Activated CD4-positive, alpha-beta T cell treated with anti-CD3 and anti-CD28 coated beads, Interleukin-2, Interleukin-4, amounts not matched to agents 100 ng/mL and 50 ng/mL, durations not matched to agents 16 hours and 8 hours (primary cell): Measurements from ENCODE around the gene MRS2.

Source experiments
- DNase-seq: peaks from one replicate; pipeline ENCODE4 v3.0.0-alpha.2; 2020; ENCODE audit warnings: low spot score

Gene MRS2

DNA sequence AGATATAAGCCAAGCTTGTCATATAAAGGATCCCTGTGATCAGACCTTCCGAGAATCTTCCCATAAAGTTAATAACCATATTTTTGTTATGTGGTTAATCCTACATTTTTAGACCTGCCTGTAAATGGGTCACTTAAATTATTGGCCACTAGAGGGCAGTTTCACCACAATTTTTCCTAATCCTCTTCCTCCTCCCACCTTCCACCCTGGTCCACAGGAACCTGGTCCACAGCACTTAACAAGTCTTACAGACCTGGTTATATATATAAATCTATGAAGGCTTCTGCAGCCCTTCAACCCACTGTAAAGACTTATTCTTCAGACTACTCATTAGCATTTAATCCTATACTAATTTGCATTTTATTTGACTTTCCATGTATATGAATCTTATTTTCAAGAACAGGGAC lies 28.3 kb downstream of the MRS2 start:
- DNase-seq, result peak; percentile 45

DNA sequence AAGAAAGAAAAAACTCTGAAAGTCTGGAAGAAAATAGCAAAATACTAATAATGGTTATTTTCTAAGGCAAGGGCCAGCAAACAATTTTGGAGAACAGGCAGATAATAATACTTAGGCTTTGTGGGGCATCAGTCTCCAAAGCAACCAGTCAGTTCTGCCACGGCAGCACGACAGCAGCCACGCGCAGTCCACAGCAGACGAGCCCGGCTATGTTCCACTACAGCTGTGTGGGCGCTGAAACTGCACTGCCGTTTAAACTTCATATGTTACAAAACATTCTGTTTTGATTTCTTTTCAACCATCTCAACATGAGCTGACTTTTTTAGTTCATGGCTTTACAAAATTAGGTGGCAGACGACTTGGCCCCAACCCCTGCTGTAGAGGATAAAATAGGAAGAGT lies 29.9 kb downstream of the MRS2 start:
- no peak for DNase-seq

DNA sequence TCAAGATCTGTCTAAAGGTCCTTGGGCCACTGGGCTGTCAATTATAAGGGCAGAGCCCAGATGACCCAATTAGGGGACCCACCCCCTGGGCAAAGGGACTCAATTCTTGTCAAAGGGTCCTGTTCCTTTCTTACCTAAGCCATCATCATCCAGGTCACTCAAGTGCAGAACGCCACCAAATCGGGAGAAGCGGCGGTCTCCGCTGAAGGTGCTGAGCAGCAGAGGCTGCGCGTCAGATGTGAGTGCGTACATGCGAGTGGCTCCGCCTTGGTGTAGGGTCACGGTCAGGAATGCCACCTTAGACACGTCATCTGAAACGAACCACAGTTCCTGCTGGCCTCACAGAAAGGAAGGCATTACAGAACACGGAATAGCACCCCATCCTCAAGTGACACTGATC lies 34.2 kb downstream of the MRS2 start:
- no peak for DNase-seq

DNA sequence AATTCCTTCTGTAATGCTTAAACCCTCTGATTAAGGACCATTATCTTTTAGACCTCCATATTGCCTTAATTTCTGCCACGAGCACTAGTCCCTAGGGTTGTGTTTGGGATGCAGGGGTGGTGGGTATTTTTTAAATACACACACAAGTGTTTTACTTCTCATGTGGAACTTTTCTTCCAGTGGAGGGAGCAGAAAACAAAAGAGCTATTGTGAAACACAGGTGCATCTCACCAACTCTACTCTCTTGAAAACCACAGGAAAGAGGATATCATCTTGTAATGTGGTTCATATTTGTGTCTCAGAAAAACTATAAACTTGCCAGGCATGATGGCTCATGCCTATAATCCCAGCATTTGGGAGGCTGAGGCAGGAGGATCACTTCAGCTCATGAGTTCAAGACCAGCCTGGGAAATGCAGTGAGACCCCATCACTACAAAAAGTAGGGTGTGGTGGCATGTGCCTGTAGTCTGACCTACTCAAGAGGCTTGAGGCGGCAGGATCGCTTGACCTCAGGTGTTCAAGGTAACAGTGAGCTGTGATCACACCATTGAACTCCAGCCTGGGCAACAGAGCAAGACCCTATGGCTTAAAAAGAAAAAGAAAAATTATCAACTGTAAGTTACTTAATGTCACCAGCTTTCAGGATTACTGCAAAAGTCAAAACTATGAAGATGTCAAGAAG lies 37.3 kb downstream of the MRS2 start:
- DNase-seq, result no peak

DNA sequence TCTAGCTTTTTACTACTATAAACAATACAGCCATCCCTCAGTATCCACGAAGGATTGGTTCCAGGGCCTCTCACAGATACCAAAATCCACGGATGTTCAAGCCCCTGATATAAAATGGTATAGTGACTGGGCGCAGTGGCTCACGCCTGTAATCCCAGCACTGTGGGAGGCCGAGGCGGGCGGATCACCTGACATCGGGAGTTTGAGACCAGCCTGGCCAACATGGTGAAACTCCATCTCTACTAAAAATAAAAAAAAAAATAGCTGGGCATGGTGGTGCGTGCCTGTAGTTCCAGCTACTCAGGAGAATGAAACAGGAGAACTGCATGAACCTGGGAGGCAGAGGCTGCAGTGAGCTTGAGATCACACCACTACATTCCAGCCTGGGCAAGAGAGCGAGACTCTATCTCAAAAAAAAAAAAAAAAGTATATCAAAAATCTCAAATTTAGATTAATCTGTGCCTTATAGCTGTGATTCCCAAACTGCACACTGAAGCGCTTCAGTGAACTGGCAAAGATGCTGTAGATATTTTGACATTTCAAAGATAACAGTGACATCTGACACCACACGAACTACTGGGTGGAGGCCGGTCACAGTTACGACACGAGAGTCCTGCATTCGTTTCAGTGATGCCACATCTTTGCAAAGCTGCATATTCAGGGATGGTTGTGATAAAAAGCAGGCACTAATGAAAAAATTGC lies 38.3 kb downstream of the MRS2 start:
- DNase-seq, result no peak

DNA sequence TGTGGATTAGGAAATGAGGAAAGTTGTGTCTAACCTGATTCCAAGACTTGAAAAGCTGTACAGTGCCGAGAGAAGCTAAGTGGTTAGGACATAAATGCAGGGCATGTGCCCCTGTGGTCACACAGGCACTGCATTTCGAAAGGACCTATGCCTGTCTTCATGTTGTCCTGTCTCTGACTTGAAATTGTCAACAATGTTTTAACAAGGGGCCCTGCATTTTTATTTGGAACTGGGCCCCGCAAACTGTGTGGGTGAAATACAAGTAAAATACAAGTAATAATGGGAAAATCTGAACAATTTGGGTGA lies 38.8 kb downstream of the MRS2 start:
- no peak for DNase-seq

DNA sequence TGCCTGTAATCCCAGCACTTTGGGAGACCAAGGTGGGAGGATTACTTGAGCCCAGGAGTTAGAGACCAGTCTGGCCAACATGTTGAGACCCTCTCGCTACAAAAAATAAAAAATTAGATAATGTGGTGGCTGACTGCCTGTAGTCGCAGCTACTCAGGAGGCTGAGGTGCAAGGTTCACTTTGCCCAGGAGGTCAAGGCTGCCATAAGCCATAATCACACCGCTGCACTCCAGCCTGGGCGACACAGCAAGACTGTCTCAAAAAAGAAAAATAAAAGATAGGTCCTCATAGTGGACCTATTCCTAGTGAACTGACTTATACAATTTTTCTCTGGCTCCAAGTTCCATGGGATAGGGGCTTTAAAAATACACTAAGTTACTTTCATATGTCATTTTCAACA lies 41.9 kb downstream of the MRS2 start:
- no peak for DNase-seq

DNA sequence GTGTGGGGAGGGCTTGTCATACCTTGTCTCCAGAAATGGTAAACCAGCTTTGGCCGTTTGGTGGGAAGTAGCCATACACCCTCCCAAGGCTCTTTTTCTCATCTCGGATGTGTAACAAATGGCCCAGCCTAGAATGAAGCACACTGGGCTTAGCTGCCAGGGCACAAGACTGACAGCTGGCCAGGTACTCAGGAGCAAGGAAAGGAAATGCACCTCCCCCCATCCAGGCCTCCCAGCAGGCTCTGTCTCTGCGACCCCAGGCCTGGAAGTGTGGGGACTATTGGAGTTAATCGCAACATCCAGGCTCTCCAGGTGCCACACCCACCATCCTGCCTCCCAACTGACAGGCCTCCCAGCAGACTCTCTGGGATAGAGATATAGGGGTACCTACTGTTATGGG lies 43.0 kb downstream of the MRS2 start:
- no peak for DNase-seq

DNA sequence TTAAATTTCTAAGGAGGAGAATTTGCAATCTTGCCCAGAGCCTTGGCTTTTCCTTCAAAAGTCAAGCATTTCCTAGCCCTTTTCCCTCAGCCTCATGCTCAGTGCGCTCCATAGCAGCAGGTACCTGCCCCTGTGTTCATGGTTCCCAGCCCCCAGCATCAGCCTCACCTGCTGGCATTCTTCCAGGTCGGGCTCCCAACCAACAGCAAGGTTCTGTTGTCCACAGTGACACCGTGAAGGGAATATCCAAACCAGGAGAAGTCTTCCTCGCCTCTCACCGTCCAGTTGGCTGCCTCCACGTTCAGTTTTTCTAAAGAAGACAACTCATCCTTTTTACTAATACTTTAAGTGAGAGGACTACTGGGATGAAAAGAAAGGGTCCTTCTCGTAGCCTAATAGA lies 43.9 kb downstream of the MRS2 start:
- no peak for DNase-seq

DNA sequence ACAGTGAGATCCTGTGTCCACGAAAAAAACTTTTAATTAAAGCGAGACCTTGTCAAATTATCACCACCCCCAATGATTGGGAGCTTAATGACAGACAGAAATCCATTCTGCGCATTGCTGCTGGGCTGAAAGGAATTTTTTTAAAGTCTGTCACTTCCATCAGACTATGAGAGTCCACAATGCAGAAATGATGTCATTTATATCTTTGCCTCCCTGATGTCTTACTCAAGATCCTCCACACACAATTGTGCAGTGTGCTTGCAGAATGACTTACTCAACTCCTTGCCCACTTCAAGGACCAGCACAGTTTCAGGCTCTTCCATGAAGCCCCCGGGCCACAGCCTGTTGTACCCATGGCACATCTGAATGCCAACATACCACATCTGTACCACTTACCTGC lies 45.7 kb downstream of the MRS2 start:
- no peak for DNase-seq

DNA sequence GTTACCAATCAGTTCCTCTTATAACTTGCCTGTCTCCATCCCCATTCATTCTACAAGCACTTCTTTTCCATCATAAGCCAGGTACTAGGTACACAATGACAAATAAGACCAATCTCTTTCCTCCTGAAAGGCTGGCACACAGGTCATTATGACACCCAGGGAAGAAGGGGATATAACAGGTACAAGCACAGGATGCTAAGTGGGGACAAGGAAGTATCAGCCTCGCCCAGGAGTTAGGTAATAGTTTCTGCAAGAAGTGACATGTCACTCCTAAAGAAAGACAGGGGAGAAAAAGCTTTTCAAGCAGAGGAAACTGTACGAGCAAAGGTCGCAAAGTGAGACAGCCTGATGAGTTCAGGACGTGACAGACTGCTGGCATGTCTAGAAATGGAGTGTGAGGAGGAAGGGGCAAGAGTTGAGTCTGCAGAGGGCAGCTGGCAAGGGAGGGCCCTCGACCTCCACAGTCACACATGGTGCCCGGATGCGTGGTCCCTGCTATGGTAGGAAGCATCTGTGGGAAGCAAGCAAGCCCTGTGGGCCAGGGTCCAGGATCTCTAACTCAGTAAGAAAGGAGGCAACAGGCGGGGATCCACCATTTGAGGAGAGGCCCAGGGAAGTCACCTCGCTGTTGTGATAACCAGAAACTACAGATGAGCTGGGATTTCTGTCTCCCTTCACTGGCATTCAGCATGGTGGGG lies 46.2 kb downstream of the MRS2 start:
- DNase-seq, result no peak

DNA sequence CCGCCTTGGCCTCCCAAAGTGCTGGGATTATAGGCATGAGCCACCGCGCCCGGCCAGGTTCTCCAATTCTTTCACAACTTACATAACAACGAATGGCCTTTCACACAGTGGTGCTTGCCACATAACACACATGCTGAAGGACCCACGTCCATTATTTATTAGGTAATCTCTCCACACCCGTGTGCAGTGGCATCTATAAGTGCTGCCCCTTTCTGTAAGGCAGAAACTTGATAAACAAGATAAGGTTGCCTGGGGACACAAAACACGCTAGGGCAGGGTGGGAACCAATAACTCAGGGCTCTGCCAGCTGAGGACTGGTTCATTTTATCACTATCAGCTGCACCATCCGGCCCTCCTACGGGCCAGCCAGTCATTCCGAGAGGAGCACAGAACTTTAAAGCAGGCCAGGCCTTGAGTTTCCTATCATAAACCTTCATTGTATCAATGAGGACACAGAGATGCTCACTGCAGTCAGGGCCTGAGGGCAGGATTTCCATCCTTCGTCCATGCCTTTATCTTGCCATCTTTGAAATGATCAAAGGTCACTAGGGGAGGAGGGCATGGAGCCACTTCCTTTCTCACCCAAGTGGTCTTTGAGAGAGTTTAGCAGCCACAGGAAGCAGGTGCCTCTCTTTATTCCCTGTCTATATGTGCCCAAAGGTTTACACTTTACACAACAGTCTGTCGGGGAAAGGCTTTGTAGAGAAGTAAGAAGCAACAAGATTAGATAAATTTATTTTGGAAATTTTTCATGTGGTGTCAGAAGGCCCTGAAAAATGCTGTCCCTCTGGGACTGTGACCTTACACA lies 49.0 kb downstream of the MRS2 start:
- no peak for DNase-seq

DNA sequence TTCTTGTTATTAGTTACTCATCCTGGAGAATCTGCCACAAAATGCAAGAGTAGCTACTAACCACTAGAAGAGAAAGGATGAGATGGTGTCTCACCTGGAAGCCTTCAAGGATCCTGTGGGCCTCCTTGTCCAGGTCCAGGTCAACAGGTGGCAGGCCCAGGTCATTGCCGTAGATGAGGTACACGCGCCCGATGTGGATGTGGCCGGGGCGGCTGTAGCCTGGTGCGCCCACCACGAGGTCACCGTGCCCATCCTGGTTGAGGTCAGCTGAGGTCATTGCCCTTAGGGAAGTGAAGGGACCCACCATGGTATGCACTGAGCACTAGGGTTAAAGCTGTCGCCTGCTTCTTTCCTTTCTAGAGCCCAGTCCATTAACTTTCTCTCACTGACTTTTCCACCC lies 51.2 kb downstream of the MRS2 start:
- DNase-seq, result no peak

DNA sequence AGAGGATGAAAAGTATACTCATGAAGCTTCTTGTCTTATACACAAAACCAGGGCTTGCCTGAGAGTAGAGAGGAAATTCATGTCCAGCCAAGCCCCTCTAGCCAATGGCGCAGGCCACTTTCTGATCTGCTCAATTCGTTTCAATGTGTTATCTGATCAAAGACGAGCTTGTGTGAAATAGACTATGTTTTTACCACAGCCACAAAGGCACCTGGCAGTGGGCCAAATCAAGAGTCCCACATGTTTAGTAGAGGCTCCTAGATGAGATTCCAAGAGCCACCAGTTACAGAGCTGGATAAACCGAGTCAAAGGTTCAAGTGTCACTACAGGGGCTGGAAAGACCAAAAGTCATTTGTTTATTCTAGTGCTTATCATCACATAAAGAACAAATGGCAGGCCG lies 51.7 kb downstream of the MRS2 start:
- no peak for DNase-seq

DNA sequence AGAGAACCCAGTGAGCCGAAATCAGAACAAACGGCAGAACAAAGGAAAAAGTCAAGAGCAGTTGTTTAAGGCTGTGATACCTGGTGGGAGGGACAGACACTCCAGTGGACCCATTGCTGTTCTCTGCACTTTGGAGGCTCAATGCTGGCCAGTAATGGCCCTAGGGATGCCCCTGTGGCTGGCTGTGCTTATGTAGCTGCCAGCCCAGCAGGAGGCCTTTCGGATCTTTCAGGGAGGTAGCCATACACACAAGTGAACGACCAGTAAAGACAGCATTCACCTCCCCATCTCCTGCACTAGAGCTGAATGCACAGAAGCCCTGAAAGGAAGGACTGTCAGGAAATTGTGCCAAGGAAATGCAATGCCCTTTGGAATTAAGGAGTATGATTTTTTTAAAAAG lies 52.3 kb downstream of the MRS2 start:
- DNase-seq, result no peak

DNA sequence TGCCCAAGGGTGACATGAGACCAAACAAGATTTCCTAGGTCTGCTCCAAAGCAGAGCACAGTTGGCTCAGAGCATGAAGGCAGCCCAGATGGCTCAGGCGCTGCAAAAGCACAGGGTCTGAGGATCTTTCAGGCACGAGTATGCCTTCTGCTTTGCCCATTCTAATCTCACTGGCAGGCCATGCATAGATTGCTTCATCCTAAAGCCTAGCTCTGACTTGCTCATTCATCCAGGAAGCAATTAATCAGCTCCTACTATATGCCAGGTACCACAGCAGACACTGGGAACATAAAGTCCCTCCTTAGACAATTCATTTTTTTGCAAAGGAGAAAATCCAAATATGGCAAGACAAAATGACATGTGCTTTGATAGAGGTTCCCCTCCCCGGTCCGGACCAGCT lies 55.4 kb downstream of the MRS2 start:
- no peak for DNase-seq

DNA sequence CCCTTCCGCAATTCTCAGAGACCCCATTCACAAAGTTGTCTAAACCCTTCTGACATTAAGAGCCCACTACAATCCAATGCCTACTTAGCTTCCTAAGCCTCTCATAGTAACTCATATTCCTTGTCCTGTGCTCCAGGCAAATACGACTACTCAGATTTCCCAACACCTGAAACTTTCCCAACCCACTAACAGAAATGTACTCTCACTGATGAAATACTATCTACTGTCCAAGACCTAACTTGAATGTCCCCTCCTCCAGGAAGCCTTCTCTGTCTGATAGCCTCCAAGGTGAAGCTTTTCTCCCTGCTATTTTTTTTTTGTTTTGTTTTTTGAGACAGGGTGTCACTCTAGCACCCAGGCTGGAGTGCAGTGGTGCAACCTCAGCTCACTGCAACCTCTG lies 56.2 kb downstream of the MRS2 start:
- DNase-seq, result no peak

DNA sequence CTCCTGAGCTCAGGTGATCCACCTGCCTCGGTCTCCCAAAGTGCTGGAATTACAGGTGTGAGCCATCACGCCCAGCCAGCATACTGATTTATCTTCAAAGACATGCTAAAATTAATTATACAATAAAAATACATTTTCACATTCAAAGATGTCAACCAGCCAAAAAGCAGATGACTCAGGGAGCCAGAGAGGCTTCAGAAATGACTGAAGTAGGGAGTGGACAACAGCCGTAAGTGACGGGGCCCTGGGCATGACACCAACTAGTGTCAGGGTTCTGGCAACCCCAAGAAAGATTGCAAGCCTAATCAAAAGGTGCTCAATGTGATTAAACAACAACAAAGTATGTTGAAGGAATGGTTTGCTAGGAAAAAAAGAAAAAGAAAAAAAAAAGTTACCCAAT lies 58.2 kb downstream of the MRS2 start:
- DNase-seq, result no peak

DNA sequence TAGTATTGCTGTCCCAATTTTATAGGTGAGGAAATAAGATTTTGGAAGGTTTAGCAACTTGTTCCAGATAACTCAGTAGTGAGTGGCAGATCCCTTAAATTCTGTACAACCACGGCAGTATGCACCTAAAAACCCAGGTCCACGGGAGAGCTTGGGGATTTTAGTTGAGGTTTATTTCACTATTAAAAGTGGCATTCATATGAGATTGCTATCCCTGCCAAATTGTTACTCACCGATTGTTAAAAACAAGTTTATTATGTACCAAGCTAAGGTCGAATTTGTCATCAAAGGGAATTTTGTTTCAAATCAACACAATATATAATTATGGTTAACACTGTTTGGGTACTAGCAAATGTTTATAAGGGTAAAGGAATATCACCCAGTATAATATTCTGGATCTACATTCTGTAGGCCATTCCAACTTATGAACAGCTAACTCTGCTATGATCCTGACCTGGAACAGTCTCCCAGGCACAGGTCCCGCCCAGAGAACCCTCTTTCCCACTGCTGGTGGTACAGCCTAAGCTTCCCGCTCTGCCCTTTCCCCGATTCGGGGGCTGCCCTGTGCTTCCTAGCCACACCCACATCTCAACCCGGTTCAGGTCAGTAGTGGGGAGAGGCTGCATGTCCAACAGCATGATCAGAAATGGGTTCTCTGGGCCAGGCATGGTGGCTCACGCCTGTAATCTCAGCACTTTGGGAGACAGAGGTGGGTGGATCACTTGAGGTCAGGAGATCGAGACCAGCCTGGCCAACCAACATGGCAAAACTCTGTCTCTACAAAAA lies 61.7 kb downstream of the MRS2 start:
- DNase-seq, result no peak

DNA sequence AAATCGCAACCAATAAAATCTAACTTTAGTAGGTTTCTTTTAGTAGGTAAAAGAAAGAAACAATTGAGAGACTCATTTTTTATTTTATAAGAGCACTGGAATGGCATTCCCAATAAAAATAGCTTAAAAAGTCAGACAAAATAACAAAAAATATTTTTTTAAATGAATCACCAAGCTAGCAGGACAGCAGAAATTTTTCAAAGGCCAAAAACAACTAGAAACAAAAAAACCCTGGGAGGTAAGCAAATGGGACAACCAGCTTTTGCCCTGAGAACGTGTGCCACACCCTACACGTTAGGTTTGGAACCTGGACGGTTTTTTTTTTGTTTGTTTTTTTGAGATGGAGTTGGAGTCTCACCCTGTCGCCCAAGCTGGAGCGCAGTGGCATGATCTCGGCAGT lies 67.1 kb downstream of the MRS2 start:
- DNase-seq, result no peak

DNA sequence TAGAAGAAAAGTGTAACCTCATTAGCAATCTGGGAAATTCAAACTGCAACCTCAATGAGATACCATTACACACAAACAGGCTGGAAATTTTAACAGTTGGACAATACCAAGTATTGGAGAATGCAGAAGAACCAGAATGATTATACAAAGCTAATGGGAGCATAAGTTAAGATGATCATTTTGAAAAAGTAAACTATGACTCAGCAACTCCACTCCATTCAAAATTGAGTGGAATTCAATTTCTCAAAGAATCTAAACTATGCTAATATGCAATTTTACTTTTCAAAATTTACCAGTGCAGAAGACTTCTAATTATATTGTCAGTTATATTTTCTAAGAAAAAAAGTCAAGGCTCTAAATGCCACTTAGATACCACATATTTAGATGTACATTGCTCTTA lies 69.4 kb downstream of the MRS2 start:
- DNase-seq, result no peak
